ENCODE results near the gene SNX18.

GRCh38 chr5:54516051-54516655 lies 1.4 kb upstream of the SNX18 start:
- TF ChIP-seq POLR2AphosphoS5 (IDR thresholded peaks at IDR 0.05; ENCODE audit: low read depth, low read length) (no peak), TAF1 (IDR thresholded peaks at IDR 0.05; ENCODE audit: borderline replicate concordance, low read depth, low read length) (no peak)

Data from GM12892 (cell line).